Vagina (tissue), 2 donors: ENCODE measurements around the gene PCDHB7.
"Not testable (repeated sequence)": the region's sequence is repeated elsewhere in the genome, so short reads cannot be mapped to it uniquely, and the experiment has no call there.

Source experiments
- POLR2A ChIP-seq, 2 donors: fragments of 450-650 bp; IDR thresholded peaks; one replicate each; pipeline ENCODE4 v1.6.1; 2017; ENCODE audit warnings: antibody characterized with exemption in 2 of 2, mild to moderate bottlenecking in 2 of 2, moderate library complexity in 2 of 2
- POLR2AphosphoS5 ChIP-seq, 2 donors: sonication (generic); formaldehyde crosslinking; IDR thresholded peaks; one replicate each; pipeline ENCODE4 v1.9.0; 2017; ENCODE audit warnings: antibody characterized with exemption in 2 of 2, mild to moderate bottlenecking in 2 of 2, low read depth in 1 of 2; ENCODE audit not compliant: insufficient read depth in 1 of 2
- TF ChIP-seq, protein P1 (sequence below), 3 experiments: fragments of 450-650 bp in 2 of 3; fragments of 200-600 bp in 1 of 3; sonication (generic) in 1 of 3; IDR thresholded peaks; one replicate each; pipeline ENCODE4 v1.5.1; 2017 to 2019; ENCODE audit warnings: antibody characterized with exemption in 3 of 3, mild to moderate bottlenecking in 2 of 3, moderate library complexity in 2 of 3

GRCh38 chr5:141152096-141152495 is 20.3 kb upstream of the PCDHB7 start:
- TF ChIP-seq POLR2A (IDR thresholded peaks at IDR 0.05); POLR2AphosphoS5 (IDR thresholded peaks at IDR 0.05; ENCODE audit: insufficient read depth in 1 of 2, low read depth in 1 of 2): not testable (repeated sequence)
- TF ChIP-seq, protein P1, sequence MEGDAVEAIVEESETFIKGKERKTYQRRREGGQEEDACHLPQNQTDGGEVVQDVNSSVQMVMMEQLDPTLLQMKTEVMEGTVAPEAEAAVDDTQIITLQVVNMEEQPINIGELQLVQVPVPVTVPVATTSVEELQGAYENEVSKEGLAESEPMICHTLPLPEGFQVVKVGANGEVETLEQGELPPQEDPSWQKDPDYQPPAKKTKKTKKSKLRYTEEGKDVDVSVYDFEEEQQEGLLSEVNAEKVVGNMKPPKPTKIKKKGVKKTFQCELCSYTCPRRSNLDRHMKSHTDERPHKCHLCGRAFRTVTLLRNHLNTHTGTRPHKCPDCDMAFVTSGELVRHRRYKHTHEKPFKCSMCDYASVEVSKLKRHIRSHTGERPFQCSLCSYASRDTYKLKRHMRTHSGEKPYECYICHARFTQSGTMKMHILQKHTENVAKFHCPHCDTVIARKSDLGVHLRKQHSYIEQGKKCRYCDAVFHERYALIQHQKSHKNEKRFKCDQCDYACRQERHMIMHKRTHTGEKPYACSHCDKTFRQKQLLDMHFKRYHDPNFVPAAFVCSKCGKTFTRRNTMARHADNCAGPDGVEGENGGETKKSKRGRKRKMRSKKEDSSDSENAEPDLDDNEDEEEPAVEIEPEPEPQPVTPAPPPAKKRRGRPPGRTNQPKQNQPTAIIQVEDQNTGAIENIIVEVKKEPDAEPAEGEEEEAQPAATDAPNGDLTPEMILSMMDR (IDR thresholded peaks at IDR 0.05): not testable (repeated sequence)
